Activated T-cell treated with anti-CD3 and anti-CD28 coated beads for 48 hours (primary cell): Measurements from ENCODE around the gene USP11.

Experiments used
- DNase-seq: peaks from one replicate; pipeline ENCODE4 v3.0.0-alpha.2; 2020; ENCODE audit warnings: low read depth

The USP11 gene

DNA sequence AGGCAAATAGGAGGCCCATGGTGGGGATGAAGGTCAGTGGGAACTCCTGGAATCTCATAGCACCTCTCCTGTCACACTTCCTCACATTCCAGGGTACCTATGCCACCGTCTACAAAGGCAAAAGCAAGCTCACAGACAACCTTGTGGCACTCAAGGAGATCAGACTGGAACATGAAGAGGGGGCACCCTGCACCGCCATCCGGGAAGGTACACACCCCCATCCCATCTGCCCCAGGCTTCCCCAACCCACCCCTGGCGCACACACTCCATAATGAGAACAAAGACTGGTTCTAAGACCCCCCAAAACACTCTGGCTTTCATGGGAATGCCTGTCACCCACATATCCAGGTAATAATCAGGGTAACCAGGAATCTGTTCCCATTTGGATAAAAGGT, 7.9 kb upstream of the USP11 start:
- no peak for DNase-seq

DNA sequence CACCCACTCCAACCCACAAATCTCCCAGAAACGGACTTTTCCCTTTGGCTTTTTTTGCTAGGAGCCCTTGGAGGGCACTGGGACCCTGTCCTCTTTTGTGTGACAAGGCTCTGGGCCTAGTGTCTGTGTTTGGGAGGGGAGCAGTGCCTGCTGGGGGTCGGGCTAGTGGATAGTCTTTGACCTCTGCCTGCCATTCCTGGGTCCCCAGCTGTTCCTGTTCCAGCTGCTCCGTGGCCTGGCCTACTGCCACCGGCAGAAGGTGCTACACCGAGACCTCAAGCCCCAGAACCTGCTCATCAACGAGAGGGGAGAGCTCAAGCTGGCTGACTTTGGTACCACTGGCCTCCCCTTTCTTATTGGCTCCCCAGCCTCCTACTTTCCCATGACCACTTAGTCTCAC, 6.7 kb upstream of the USP11 start:
- no peak for DNase-seq

DNA sequence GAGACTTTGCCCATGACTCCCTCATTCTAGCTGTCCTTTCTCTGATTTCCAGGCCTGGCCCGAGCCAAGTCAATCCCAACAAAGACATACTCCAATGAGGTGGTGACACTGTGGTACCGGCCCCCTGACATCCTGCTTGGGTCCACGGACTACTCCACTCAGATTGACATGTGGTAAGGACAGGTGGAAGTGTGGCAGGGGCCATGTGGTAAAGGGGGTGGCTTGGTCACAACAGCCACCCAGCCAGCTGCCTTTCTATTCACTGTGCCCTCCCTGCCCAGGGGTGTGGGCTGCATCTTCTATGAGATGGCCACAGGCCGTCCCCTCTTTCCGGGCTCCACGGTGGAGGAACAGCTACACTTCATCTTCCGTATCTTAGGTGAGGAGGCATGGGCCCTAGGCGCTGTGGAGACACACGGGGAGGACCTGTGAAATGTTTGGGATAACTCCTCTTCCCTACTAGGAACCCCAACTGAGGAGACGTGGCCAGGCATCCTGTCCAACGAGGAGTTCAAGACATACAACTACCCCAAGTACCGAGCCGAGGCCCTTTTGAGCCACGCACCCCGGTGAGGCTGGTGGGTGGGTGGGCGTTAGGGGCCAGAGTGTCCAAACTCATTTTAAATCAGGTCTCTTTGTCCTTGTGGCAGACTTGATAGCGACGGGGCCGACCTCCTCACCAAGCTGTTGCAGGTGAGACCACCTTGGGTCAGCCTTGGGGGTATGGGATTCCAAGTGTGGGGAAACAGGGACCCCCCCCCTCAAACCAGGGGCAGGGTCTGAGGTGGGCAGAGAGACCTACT, 6.1 kb upstream of the USP11 start:
- no peak for DNase-seq

DNA sequence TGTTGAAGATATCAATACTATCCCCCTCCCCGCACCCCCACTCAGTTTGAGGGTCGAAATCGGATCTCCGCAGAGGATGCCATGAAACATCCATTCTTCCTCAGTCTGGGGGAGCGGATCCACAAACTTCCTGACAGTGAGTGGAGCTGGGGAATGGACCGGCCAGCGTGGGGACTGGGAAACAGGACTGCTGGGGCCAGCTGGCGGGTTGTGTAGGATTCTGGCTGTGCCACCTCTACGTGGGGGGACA, 5.5 kb upstream of the USP11 start:
- no peak for DNase-seq

DNA sequence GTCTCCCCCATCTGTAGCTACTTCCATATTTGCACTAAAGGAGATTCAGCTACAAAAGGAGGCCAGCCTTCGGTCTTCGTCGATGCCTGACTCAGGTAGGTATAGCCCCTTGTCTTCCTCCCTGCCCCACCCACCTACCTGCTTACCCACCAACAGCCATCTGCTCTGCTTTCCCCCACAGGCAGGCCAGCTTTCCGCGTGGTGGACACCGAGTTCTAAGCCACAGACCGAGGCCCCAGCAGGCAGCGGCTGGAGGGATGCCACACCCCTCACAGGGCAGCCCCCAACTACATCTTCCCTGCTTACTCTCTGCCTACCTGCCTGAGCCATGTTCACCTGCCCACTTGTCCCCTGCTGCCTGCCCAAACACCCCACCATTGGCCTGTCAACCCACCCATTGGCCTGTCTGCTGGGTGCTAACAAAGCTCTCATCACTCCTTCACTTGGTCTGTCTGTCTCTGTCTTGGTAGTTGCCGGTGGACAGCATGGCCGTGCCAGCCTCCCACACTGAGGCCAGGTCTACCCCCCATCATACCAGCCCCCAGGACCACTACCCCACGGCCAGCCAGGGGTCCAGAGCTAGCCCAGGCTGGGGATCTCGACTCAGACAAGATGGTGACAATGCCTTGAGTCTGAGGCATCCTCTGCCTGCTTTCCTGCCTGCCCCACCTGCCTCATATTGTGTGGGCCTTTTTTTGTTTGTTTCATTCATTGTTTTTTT, 4.1 kb upstream of the USP11 start:
- DNase-seq, result no peak

DNA sequence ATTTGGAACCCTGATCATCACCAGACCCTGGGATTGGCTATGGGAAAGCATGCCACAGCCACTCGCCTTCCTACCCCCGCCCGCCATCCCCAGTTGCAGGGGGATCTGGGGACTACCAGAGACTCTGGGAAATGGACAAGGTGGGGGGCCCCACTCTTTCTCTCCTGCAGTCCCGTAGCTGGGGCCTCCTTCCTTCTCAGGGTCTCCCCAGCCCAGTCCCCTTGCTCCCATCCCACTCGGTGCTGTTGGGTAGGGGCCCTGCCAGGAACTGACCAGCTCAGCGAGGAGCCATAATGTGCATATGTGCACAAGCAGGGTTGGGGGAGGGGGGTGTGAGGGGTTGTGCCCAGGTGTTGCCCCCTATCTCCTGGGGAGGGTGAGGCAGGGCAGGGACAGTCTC, 3.4 kb upstream of the USP11 start:
- no peak for DNase-seq

DNA sequence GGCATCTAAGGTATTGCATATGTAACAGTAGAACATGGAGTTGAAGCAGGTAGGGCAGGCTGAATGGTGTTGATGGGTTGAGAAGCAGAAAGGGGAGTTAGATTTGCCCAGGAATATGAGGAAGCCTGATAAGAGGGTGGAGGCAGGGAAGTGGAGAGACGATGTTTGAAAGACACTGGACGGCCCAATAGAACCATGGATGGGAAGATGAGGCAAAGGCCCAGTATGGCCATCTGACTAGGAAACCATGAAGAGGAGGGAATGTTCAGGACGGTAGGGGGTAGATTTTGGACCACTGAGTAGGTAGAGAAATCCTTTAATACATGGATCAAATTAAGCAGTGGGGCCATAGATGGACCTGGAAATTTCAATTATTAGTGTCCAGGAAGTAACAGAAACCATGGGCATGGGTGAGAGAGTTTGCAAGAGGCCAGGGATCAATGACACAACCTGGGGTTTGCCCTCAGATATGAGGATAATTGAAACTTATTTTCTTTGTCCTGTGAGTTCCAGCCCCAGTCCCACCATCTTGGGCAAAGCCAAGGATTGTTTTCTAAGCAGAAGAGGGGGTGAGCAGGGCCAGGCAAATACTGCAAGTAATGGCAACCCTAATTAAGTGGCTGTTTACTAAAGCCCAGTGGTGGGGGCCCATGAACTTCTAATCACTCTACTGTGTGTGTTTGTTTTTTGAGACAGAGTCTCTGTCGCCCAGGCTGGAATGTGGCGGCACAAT, 2.5 kb upstream of the USP11 start:
- no peak for DNase-seq

DNA sequence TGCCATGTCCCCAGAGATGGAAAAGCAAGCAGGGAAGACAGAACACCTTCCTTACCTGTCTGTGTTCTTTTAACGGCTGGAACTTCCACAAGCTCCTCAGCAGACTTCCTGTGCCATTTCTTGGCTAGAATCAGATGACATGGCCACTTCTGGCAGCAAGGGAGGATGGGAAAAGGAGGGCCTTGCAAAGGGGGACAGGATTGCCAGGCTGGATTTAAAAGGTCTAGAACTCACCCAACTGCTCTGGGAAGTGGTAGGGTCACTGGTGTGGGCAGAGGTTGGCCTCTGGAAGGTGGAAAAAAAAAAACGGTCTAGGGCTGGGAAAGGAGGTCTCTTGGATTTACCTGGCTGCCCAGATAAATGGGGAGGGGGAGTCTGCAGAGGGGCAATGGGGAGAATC, 1.6 kb upstream of the USP11 start:
- DNase-seq, result no peak

DNA sequence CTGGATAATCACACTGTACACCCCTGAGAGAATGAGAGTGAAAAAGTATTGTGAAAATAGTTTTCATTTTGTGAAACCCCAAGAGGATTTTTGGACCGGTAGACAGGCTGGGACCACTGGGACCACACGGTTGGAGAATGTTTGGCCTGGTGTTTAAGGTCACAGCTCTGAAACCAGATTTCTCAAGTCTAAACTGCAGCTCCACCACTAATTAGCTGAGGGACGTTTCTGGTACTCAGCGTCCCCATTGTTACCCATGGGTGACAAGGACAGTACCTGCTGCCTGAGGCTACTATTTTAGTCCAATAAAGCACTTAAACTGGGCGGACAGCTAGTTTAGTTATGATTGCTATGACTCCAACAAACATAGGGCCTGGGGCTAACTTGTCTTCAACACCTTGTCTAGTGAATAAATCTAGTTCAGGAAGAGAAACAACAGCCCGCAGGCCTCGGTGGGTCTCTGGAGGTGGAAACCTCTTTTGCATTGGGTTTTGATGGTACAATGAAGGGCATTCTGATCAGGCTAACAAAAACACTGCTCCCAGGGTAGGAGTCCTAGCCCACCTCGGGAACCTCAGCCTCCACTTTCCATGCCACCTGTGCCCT, 509 bp upstream of the USP11 start:
- DNase-seq, result no peak

DNA sequence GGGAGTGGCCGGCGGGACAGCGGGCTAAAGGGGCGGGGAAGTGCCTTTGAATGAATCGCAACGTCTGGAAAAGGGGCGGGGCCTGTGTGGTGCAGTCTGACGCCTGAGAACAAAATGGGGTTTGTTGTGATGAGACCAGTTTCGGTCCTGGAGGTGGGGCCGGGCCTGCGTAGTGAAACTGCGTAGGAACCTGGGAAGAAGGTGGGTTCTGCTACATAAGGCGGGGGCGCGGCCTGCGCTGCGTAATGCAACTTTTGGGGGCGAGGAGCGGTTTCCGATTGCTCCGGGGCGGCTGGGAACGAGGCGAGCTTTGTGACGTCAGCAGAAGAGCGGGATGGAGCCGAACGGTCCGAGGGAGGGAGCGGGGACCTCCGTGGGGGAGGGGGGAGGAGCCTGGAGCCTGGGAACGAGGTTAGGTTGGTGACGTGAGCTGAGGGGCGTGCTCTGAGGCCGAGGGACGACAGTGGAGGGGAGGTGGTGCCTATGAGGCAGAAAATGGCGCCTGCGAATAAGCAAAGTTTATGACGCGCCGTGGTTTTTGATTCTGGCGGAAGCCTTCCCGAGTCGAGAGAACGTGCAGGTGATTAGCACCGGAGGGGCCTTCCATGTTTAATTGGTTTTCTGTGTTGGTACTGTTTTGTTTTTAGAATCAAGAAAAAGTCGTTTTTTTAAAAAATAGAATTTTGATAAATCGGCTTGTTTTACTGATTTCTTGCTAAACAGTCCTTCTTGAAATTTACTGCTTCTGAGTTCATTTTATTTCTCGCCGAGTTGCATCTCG, 714 bp downstream of the USP11 start:
- DNase-seq, result peak; percentile 86

DNA sequence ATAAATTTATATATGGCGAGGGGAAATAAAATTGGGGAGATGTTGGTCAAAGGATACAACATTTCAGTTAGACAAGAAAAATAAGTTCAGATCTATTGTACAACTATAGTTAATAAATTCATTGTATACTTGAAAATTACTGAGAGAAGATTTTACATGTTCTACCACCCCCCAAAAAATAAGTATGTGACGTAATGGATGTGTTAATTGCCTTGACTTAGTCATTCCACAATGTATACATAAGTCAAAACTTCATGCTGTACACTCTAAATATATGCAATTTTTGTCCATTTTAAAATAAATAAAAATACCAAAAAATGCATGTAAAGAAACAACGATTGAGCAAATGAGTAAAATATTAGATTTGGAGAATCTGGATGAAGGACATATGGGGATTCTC, 1.8 kb downstream of the USP11 start:
- DNase-seq, result no peak

DNA sequence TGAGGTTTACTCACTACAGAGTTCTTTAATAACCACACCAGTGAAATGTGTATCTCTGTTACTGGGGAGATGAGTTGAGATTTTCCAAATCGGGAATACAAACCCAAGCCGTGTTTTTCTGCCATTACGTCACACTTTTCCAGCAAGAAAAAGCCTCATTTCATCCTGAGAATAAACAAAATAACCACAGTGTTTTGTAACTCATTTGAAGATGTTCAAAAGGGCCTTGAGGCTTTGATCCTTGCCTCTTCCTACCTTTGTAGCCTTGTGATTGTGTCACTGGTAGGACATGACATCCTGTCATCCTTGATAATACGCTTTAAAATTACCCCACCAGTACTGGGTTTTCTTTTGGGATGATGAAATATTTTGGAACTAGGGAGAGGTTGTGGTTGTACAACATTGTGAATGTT, 2.9 kb downstream of the USP11 start:
- no peak for DNase-seq

DNA sequence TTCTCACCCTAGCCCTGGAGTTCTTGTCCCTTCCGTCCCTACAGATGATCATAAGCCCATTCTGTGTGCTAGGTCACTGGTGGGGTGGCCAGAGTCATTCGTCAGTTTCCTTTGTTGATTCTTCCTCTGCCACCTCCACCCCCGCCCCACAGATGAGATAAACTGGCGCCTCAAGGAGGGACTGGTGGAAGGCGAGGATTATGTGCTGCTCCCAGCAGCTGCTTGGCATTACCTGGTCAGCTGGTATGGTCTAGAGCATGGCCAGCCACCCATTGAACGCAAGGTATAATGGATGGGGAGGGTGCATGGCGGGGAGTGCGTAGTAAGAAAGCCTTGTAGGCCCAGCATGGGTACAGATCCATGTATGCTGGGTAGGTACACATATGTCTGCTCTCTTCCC, 6.4 kb downstream of the USP11 start:
- no peak for DNase-seq

DNA sequence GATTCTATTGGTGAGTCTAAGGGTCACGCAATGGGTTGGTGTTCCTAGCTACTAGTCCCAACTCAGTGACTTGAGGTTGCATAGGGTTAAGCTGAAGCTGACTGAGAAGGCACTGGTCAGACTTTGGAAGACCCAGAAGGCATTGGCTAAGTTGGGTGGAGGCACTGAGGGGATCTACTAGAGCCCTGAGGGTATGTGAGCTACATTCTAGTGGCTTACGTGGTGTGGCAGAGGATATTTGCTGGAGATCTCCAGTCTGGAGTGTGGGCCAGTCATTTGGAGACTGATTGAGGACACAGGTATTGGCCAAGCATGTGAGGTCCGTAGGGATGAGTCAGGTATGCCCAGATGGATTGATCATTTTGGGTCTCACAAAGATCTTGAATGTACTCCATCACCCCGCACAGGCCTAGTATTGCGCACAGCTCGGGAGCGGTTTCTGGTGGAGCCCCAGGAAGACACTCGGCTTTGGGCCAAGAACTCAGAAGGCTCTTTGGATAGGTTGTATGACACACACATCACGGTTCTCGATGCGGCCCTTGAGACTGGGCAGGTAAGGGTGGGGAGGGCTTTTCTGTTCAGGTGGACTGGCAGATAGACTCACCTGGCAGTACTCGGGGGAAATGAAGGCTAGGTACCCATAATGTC, 7.2 kb downstream of the USP11 start:
- no peak for DNase-seq

DNA sequence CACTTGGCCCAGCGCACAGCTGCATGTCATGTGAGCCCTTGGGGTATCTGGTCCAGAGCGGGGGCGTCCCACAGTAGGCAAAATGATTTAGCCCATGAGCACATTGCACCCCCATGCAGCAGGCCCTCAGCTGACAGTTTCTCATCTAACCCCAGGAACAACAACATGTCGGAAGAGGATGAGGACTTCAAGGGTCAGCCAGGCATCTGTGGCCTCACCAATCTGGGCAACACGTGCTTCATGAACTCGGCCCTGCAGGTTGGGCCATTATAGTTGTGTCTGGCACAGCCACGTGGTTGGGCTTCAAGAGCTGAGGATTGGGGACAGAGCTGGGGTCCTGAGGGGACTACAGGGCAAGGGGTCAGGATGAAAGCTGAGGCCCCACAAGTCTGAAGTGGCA, 7.8 kb downstream of the USP11 start:
- DNase-seq, result no peak

DNA sequence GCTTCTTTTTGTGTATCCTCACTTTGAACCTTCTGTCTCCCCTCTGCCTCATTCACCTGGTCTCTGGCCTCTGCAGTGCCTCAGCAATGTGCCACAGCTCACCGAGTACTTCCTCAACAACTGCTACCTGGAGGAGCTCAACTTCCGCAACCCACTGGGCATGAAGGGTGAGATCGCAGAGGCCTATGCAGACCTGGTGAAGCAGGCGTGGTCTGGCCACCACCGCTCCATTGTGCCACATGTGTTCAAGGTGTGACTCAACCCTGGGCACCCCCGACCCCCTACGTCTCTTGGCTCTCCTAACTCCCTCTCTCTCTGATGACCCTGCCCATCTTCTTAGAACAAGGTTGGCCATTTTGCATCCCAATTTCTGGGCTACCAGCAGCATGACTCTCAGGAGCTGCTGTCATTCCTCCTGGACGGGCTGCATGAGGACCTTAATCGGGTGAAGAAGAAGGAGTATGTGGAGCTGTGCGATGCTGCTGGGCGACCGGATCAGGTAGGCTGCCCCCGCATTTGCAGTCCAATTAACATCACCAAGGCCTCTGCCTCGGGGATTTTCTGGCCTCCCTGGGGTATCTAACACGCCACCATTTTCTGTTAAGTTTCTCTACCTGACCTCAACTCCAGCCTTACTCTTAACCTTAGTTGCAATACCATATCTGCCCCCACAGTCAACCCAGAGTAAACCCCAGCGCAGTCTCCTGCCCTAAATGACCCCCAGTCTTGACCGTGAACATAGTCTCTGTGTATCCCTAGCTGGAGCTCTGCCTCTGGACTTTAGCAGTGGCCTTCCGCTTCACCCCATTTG, 8.6 kb downstream of the USP11 start:
- no peak for DNase-seq

DNA sequence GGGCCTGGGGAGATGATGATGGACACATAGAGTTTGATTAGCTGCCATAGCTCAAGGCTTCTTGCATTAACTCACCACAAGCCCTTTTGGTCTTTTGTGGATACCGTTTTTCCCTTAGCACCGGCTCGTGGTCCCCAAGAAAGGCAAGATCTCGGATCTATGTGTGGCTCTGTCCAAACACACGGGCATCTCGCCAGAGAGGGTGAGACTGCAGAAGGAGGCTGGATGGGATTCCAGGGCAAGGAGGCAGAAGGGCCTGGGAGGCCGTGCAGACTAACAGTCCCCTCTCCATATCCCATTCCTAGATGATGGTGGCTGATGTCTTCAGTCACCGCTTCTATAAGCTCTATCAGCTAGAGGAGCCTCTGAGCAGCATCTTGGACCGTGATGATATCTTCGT, 9.5 kb downstream of the USP11 start:
- no peak for DNase-seq

DNA sequence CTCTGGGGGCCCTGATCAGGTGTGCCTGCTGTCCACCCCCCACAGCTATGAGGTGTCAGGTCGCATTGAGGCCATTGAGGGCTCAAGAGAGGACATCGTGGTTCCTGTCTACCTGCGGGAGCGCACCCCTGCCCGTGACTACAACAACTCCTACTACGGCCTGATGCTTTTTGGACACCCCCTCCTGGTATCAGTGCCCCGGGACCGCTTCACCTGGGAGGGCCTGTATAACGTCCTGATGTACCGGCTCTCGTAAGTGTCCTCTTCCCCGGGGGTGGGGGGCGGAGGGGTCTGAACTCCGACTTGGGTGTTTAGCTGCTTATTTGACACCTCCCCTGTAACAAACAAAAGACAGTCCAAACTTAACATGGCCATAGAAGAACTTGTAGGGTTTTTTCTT, 10.5 kb downstream of the USP11 start:
- no peak for DNase-seq

DNA sequence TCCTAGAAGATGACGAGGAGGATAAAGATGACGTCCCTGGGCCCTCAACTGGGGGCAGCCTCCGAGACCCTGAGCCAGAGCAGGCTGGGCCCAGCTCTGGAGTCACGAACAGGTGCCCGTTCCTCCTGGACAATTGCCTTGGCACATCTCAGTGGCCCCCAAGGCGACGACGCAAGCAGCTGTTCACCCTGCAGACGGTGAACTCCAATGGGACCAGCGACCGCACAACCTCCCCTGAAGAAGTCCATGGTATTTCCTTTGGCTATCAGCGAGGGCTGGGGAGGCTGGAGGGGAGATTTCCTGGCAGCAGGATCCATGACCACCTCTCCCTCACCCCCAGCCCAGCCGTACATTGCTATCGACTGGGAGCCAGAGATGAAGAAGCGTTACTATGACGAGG, 11.9 kb downstream of the USP11 start:
- DNase-seq, result no peak

DNA sequence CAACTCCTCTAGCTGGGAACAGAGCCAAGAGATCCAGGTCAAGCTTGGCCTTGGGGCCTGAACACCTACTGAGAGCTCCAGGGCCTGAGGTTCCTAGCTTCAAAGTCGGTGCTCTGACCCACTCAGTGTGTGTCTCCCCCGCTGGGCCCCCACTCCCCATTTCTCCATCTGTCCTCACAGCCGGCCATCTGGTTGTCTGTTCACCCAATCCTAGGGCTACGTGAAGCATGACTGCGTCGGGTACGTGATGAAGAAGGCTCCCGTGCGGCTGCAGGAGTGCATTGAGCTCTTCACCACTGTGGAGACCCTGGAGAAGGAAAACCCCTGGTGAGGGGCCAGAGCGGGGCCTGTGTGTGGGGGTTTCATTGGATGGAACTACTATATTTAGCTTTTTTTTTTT, 12.3 kb downstream of the USP11 start:
- no peak for DNase-seq
